Peyer's patch (tissue), 4 donors: ENCODE measurements around the gene ENPP5. TPM values are rescaled to one million over a fixed set of nuclear protein-coding genes. Genes with fewer than 3 reads are reported as not detected.
"Not testable (repeated sequence)": the region's sequence is repeated elsewhere in the genome, so short reads cannot be mapped to it uniquely, and the experiment has no call there.

Source experiments
- DNase-seq, 3 donors: peaks; one replicate each; pipeline ENCODE4 v3.0.0-alpha.2; 2017 to 2019
- H3K27ac ChIP-seq, 4 donors: fragments of 200-600 bp; sonication (generic); one replicate each; pipeline ENCODE4 v1.5.1; 2016 to 2019
- H3K27me3 ChIP-seq, 2 donors: fragments of 200-600 bp; sonication (generic); one replicate each; pipeline ENCODE4 v1.5.1; 2019
- H3K36me3 ChIP-seq, 3 donors: fragments of 200-600 bp; sonication (generic); one replicate each; pipeline ENCODE4 v1.5.1; 2016 to 2019
- H3K4me1 ChIP-seq, 4 donors: fragments of 200-600 bp; sonication (generic); one replicate each; pipeline ENCODE4 v1.5.1; 2016 to 2019
- H3K4me3 ChIP-seq, 4 donors: fragments of 200-600 bp; sonication (generic); 1 replicate in 3 of 4; 2 replicates in 1 of 4; pipeline ENCODE4 v1.5.1; 2016 to 2019; ENCODE audit warnings: mild to moderate bottlenecking in 1 of 4
- H3K9me3 ChIP-seq, 4 donors: fragments of 200-600 bp; sonication (generic); one replicate each; pipeline ENCODE4 v1.5.1; 2016 to 2019; ENCODE audit warnings: mild to moderate bottlenecking in 1 of 4
- POLR2A ChIP-seq, 2 donors: fragments of 450-650 bp; IDR thresholded peaks; one replicate each; pipeline ENCODE4 v1.5.1; 2017; ENCODE audit warnings: antibody characterized with exemption in 2 of 2, mild to moderate bottlenecking in 2 of 2, moderate library complexity in 2 of 2
- total RNA-seq, 4 donors: library from RNA; depleted of rRNA; stranded (reverse); fragments of >200 nt; gene quantifications; one replicate each; pipeline ENCODE4 v1.1.0, GENCODE V29; 2016
- TF ChIP-seq, protein P1 (sequence below), 6 experiments: fragments of 450-650 bp in 4 of 6; fragments of 200-600 bp in 2 of 6; sonication (generic) in 1 of 6; IDR thresholded peaks; one replicate each; pipeline ENCODE4 v1.5.1; 2017 to 2019; ENCODE audit warnings: antibody characterized with exemption in 6 of 6, mild to moderate bottlenecking in 3 of 6, moderate library complexity in 1 of 6

Gene ENPP5
- total RNA-seq, 4 donors from 2014 or later: 1.1 to 5.1 (median 2.3) TPM

DNA sequence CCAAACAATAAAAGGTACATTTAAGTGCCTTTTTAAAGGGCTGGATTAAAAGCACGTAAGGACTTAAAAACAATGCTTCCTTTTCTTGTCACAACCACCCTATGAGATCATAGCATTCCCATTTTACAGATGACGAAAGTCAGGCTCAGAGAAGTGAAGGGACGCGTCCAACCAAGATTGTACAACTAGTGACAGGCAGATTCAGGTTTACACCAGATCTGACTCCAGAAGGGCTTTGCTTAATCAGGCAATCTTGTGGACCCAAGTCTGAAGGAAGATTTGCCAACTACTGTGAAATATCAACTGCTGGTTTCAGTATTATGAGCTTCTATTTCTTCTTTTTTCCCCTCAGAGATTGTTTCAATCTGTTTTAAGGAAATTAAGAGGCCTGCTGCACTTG is 40.1 kb downstream of the ENPP5 start:
- Histone ChIP-seq H3K27me3 (no peaks in the 10 kb centered on the region), H3K36me3 (no peaks in the 10 kb centered on the region), H3K27ac (peak overlapping the region in 2 of 4 donors; percentile 78 to 84), H3K4me1 (no peaks in the 10 kb centered on the region), H3K4me3 (peak overlapping the region; percentile 60 to 87 (median 78)), H3K9me3 (no peaks in the 10 kb centered on the region)
- no peak for DNase-seq
- TF ChIP-seq, protein P1, sequence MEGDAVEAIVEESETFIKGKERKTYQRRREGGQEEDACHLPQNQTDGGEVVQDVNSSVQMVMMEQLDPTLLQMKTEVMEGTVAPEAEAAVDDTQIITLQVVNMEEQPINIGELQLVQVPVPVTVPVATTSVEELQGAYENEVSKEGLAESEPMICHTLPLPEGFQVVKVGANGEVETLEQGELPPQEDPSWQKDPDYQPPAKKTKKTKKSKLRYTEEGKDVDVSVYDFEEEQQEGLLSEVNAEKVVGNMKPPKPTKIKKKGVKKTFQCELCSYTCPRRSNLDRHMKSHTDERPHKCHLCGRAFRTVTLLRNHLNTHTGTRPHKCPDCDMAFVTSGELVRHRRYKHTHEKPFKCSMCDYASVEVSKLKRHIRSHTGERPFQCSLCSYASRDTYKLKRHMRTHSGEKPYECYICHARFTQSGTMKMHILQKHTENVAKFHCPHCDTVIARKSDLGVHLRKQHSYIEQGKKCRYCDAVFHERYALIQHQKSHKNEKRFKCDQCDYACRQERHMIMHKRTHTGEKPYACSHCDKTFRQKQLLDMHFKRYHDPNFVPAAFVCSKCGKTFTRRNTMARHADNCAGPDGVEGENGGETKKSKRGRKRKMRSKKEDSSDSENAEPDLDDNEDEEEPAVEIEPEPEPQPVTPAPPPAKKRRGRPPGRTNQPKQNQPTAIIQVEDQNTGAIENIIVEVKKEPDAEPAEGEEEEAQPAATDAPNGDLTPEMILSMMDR (IDR thresholded peaks at IDR 0.05): no peak
- no peak for TF ChIP-seq POLR2A (IDR thresholded peaks at IDR 0.05)

DNA sequence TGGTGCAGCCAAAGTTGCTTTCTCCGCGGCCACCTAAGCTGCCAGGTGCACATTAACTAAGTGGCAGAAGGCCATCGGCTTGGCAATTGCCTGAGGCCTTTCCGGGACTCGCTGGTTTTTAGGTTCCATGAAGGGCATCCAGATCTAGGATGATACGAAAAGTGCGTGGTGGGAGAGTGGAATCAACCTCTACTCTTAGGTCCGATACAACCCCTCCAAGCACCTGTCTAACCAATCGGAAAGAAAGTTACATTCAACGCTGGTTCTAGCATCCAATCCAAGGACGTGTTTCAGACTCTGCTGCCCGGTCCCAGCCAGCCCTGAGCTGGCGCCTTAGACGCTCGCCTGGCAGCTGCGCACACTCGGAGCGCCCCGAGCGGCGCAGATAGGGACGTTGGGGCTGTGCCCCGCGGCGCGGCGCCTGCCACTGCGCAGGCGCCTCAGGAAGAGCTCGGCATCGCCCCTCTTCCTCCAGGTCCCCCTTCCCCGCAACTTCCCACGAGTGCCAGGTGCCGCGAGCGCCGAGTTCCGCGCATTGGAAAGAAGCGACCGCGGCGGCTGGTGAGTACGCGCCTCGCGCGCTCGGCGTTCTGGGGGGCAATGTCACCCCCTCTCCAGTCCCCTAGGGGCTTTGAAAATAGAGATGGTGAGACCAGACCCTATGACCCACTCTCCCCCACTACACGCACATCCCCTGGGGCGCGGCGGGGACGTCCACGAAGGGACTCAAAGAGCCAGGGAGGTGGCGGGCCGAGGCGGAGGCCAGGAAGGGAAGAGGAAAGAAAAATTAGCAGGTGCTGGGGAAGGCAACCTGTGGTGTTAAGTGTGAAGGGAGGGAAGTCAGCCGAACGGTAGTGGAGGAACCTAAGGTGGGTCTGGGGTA is 40.9 kb downstream of the ENPP5 start, which contains the start of gene ENPP4:
ENPP4 (plus strand) TSS at position 361 of the 883 bp plus-strand sequence. CDS start 9,595 bp downstream, outside the sequence.
- Histone ChIP-seq H3K36me3 (no peaks in the 10 kb centered on the region), H3K27me3 (no peaks in the 10 kb centered on the region), H3K4me3 (peak within 1 kb of the TSS; percentile 60 to 87 (median 78)), H3K27ac (peak within 1 kb of the TSS; percentile 76 to 84 (median 79)), H3K4me1 (no peaks in the 10 kb centered on the region), H3K9me3 (no peaks in the 10 kb centered on the region)
- DNase-seq: peak; percentile 84 to 95 (median 89)
- TF ChIP-seq, protein P1 (IDR thresholded peaks at IDR 0.05): peak in 1 of 6 experiments; percentile 1
- TF ChIP-seq POLR2A (IDR thresholded peaks at IDR 0.05): peak; percentile 80 to 86

DNA sequence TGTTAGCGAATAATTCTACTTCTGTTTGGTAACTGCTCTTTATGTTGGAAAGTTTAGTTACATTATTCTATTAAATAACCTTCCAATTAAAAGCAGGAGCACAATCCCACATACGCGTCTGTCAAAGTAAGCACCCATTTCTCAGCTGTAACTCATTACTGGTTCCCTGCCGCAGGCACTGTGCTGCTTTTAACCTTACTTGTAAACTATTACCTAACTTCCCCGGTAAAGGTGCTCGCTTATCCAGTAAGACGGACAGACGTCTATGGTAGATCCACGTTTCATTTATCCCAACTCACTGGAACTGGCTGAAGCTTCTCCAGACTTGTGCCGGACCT is 41.5 kb downstream of the ENPP5 start:
- Histone ChIP-seq H3K27me3 (no peaks in the 10 kb centered on the region), H3K27ac (peak overlapping the region; percentile 76 to 84 (median 79)), H3K9me3 (no peaks in the 10 kb centered on the region), H3K4me3 (peak overlapping the region; percentile 60 to 87 (median 78)), H3K4me1 (no peaks in the 10 kb centered on the region), H3K36me3 (no peaks in the 10 kb centered on the region)
- no peak for DNase-seq
- TF ChIP-seq, protein P1 (IDR thresholded peaks at IDR 0.05): no peak
- no peak for TF ChIP-seq POLR2A (IDR thresholded peaks at IDR 0.05)

DNA sequence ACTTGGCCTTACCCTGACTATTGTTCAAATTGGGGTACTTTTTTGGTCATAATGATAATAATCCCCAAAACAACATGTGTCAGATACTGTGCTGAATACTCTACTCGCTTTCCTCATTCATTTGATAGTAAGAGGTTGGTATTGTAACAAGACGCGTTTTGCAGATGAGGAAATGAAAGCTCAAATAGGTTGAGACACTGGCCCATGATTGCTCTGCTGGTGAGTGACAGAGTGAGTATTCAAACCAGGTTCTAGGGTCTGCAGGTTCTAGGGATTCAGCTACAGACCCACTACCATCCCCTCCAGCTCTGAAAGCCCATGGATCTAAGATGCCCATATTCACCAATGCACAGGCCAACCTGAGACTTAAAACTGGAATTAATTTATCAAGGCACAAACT is 42.3 kb downstream of the ENPP5 start:
- H3K4me1 ChIP-seq: no peaks in the 10 kb centered on the region
- no peak overlapping the region for H3K27ac ChIP-seq
- peak overlapping the region in 2 of 4 donors; percentile 70 to 86 for H3K4me3 ChIP-seq
- TF ChIP-seq POLR2A (IDR thresholded peaks at IDR 0.05): no peak
- TF ChIP-seq, protein P1 (IDR thresholded peaks at IDR 0.05): no peak
- H3K36me3 ChIP-seq: no peaks in the 10 kb centered on the region
- DNase-seq: no peak
- H3K9me3 ChIP-seq: no peaks in the 10 kb centered on the region
- H3K27me3 ChIP-seq: no peaks in the 10 kb centered on the region

DNA sequence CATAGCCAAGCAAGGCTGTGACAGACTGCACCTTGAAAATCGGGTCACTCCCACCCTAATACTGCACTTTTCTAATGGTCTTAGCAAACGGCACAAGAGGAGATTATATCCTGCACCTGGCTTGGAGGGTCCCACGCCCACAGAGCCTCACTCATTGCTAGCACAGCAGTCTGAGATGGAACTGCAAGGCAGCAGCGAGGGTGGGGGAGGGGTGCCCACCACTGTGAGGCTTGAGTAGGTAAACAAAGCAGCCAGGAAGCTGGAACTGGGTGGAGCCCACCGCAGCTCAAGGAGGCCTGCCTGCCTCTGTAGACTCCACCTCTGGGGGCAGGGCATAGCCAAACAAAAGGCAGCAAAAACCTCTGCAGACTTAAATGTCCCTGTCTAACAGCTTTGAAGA is 51.1 kb downstream of the ENPP5 start:
- H3K4me1 ChIP-seq, H3K9me3 ChIP-seq, DNase-seq, H3K36me3 ChIP-seq, H3K27me3 ChIP-seq, H3K27ac ChIP-seq, H3K4me3 ChIP-seq: not testable (repeated sequence)

DNA sequence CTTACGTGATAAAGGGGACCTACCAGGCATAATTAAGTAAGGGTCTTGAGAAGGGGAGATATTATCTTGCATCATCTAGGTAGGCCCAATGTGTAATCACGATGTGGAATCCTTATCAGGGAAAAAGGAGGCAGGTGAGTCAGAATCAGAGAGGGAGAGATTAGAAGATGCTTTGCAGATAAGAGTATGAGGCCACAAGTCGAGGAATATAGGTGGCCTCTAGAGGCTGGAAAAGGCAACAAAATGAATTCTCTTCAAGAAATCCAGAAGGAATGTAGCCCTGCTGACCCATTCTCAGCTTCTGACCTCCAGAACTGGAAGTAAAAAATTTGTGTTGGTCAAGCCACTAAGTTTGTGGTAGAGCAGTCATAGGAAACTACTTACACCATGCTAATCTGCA is 51.9 kb downstream of the ENPP5 start:
- H3K4me3 ChIP-seq: no peak overlapping the region
- DNase-seq: no peak
- TF ChIP-seq, protein P1 (IDR thresholded peaks at IDR 0.05): no peak
- no peak for TF ChIP-seq POLR2A (IDR thresholded peaks at IDR 0.05)
- H3K27ac ChIP-seq: no peak overlapping the region
- H3K9me3 ChIP-seq: no peaks in the 10 kb centered on the region
- H3K27me3 ChIP-seq: no peaks in the 10 kb centered on the region
- H3K36me3 ChIP-seq: no peaks in the 10 kb centered on the region
- H3K4me1 ChIP-seq: no peaks in the 10 kb centered on the region
